ENCODE measurements around the gene OR1K1.

GRCh38 chr9:122841501-122841900 lies 41.6 kb downstream of the OR1K1 start:
- TF ChIP-seq CTCF (IDR thresholded peaks at IDR 0.05; ENCODE audit: poor library complexity) (no peak), EZH2 (IDR thresholded peaks at IDR 0.05; ENCODE audit: borderline replicate concordance) (no peak)
